BLaER1 (cell line): Measurements from ENCODE around the gene STAB1.

ENCODE experiments used
- H3K27ac ChIP-seq: shearing (Covaris generic); formaldehyde crosslinking; 2 replicates; pipeline ENCODE4 v1.8.1; 2022
- H3K27me3 ChIP-seq: shearing (Covaris generic); formaldehyde crosslinking; 2 replicates; pipeline ENCODE4 v1.8.1; 2022
- H3K36me3 ChIP-seq: shearing (Covaris generic); formaldehyde crosslinking; 2 replicates; pipeline ENCODE4 v1.8.1; 2022
- H3K4me1 ChIP-seq: shearing (Covaris generic); formaldehyde crosslinking; 2 replicates; pipeline ENCODE4 v1.8.1; 2022
- H3K4me2 ChIP-seq: shearing (Covaris generic); formaldehyde crosslinking; 2 replicates; pipeline ENCODE4 v1.8.1; 2022
- H3K4me3 ChIP-seq: shearing (Covaris generic); formaldehyde crosslinking; 2 replicates; pipeline ENCODE4 v1.8.1; 2022
- H3K9ac ChIP-seq: shearing (Covaris generic); formaldehyde crosslinking; 2 replicates; pipeline ENCODE4 v1.8.1; 2022
- H3K9me3 ChIP-seq: shearing (Covaris generic); formaldehyde crosslinking; 2 replicates; pipeline ENCODE4 v1.8.1; 2022
- H4K20me1 ChIP-seq: shearing (Covaris generic); formaldehyde crosslinking; 2 replicates; pipeline ENCODE4 v1.8.1; 2022
- Cebpa-rat ChIP-seq: shearing (Covaris generic); IDR thresholded peaks from 2 replicates; pipeline ENCODE4 v1.8.1; 2022

The STAB1 gene

DNA sequence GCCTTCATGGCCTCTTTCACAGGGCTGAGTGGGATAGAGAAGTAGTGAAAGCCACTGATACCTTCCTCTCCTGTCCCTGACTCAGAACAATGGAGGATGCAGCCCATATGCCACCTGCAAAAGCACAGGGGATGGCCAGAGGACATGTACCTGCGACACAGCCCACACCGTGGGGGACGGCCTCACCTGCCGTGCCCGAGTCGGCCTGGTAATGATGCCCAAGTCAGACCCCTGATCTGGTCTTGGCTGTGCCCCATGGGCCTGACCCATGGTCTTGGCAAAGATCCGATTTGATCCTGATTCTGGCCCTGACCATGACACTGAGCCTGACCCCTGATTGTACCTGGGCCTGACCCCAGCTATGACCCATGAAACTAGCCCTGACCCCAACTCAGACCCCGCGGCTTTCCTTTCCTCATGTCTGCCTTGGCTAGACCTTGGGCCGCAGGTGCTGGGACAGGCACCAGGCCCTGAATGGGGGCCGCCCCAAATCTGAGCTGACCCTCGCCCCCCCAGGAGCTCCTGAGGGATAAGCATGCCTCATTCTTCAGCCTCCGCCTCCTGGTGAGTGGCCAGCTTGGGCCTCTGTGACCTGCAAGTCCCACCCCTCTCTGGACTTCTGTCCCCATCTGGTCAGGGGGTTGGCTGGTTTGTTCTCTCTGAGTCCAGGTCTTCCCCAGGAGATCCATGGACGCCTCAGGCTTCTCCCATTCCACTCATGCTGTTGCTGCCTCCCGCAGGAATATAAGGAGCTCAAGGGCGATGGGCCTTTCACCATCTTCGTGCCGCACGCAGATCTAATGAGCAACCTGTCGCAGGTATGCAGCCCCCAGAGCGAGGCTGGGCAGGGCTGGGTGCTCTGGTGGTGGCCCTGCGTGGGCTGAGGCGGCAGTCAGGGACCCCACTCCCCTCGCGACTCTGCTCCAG, 22.9 kb downstream of the STAB1 start:
- no peaks in the 10 kb centered on the region for H3K9me3 ChIP-seq
- H3K4me3 ChIP-seq: no peak overlapping the region
- H3K27ac ChIP-seq: no peak overlapping the region
- no peaks in the 10 kb centered on the region for H4K20me1 ChIP-seq
- peaks cover 14% of the 10 kb centered on the region for H3K36me3 ChIP-seq
- no peak overlapping the region for H3K9ac ChIP-seq
- no peak overlapping the region for H3K4me2 ChIP-seq
- no peaks in the 10 kb centered on the region for H3K27me3 ChIP-seq
- H3K4me1 ChIP-seq: no peaks in the 10 kb centered on the region
- TF ChIP-seq Cebpa-rat: no peak

DNA sequence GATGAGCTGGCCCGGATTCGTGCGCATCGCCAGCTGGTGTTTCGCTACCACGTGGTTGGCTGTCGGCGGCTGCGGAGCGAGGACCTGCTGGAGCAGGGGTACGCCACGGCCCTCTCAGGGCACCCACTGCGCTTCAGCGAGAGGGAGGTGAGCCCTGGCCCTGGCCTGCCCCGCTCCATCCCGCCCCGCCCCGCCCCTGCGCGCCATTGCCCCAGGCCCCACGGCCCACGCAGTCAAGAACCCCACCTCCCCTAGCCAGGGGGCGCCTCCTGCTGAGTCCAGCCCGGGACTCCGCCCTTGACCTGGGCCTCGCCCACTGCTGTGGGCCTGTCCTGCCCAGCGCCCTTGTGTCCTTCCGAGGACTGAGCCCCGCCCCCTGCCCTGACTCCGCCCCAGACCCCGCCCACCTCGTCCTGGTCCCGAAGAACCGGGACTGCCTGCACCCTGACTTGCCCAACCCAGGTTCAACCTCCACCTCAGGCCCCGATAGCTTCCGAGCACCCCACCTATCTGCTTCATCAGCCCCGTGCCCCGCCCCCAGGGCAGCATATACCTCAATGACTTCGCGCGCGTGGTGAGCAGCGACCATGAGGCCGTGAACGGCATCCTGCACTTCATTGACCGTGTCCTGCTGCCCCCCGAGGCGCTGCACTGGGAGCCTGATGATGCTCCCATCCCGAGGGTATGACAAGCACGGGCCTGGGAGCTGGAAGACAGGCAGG, 23.7 kb downstream of the STAB1 start:
- Histone ChIP-seq H3K27me3 (no peaks in the 10 kb centered on the region), H3K9me3 (no peaks in the 10 kb centered on the region), H3K9ac (no peak overlapping the region), H3K27ac (no peak overlapping the region), H3K4me3 (no peak overlapping the region), H3K4me2 (no peak overlapping the region), H3K36me3 (peaks cover 22% of the 10 kb centered on the region), H3K4me1 (no peaks in the 10 kb centered on the region), H4K20me1 (peaks cover 7% of the 10 kb centered on the region; the same call in 1 of the 2 replicates)
- TF ChIP-seq Cebpa-rat: no peak

DNA sequence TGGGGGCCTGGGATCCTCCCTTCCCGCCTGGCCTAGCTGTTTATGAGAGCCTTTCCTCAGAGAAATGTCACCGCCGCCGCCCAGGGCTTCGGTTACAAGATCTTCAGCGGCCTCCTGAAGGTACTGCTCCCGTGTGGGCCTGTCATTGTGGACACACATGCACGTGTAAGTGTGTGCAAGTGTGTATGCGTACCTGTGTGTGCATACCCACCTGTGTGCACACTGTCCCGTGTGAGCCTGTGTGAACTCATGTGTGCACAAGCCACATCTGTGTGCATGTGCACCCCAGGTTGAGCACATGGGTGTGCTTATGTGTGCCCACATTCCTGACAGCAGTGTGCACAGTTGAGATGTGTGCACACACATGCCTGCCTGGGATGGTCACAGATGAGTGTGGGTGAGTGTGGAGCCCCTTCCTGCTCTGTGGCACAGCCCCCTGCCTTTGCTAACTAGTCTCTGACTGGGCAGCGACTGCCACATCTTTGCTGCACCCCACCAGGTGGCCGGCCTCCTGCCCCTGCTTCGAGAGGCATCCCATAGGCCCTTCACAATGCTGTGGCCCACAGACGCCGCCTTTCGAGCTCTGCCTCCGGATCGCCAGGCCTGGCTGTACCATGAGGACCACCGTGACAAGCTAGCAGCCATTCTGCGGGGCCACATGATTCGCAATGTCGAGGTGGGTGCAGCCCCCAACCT, 24.5 kb downstream of the STAB1 start:
- Histone ChIP-seq H3K36me3 (peaks cover 29% of the 10 kb centered on the region), H3K4me1 (no peaks in the 10 kb centered on the region), H3K27me3 (no peaks in the 10 kb centered on the region), H3K27ac (no peak overlapping the region), H3K4me3 (no peak overlapping the region), H3K9me3 (no peaks in the 10 kb centered on the region), H3K9ac (no peak overlapping the region), H4K20me1 (peaks cover 12% of the 10 kb centered on the region; the same call in 1 of the 2 replicates), H3K4me2 (no peak overlapping the region)
- no peak for TF ChIP-seq Cebpa-rat

DNA sequence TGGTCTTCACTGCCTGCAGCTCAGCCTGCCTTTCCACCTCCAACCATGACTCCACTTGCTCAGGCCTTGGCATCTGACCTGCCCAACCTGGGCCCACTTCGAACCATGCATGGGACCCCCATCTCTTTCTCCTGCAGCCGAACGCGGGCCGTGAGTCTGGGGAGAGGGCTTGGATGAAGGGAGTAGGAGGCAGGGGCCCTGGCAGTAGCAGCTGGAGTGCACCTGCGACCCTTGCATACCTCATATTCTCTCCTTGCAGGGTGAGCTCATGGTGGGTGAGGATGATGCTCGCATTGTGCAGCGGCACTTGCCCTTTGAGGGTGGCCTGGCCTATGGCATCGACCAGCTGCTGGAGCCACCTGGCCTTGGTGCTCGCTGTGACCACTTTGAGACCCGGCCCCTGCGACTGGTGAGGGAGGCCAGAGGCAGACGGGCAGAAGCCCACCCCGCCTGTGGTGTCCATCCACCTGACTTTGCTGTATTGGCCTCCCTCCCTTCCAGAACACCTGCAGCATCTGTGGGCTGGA, 25.1 kb downstream of the STAB1 start:
- H3K27me3 ChIP-seq: no peaks in the 10 kb centered on the region
- H3K4me3 ChIP-seq: no peak overlapping the region
- H3K9me3 ChIP-seq: no peaks in the 10 kb centered on the region
- peaks cover 34% of the 10 kb centered on the region for H3K36me3 ChIP-seq
- peaks cover 14% of the 10 kb centered on the region; the same call in 1 of the 2 replicates for H4K20me1 ChIP-seq
- no peak overlapping the region for H3K27ac ChIP-seq
- H3K4me2 ChIP-seq: no peak overlapping the region
- no peak overlapping the region for H3K9ac ChIP-seq
- TF ChIP-seq Cebpa-rat: no peak
- H3K4me1 ChIP-seq: no peaks in the 10 kb centered on the region

DNA sequence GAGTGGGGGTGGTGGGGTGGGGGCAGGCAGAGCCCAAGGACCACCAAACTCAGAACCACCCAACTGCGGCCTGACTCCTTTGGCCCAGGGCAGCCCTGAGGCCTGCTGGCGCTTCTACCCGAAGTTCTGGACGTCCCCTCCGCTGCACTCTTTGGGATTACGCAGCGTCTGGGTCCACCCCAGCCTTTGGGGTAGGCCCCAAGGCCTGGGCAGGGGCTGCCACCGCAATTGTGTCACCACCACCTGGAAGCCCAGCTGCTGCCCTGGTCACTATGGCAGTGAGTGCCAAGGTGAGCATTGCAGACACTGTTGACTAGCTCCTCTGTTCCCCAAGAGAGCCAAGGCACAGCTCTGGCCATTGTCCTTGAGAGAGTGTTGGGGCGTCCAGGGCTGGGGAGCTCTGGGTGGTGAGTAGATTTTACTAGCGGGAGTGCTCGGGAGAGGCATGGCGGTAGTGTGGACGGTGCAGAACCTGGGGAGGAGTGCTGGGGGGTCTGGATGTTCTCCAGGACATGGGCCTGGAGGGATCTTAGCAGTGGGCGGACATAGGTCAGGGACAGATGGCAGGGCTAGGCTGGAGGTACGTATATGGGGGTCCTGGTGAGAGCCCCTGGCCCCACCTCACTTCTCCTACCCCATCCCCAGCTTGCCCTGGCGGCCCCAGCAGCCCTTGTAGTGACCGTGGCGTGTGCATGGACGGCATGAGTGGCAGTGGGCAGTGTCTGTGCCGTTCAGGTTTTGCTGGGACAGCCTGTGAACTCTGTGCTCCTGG, 25.8 kb downstream of the STAB1 start:
- Histone ChIP-seq H3K4me3 (no peak overlapping the region), H3K9ac (no peak overlapping the region), H3K4me1 (no peaks in the 10 kb centered on the region), H3K27ac (no peak overlapping the region), H3K36me3 (peaks cover 41% of the 10 kb centered on the region), H3K4me2 (no peak overlapping the region), H3K9me3 (no peaks in the 10 kb centered on the region), H4K20me1 (peaks cover 14% of the 10 kb centered on the region; the same call in 1 of the 2 replicates), H3K27me3 (no peaks in the 10 kb centered on the region)
- no peak for TF ChIP-seq Cebpa-rat

DNA sequence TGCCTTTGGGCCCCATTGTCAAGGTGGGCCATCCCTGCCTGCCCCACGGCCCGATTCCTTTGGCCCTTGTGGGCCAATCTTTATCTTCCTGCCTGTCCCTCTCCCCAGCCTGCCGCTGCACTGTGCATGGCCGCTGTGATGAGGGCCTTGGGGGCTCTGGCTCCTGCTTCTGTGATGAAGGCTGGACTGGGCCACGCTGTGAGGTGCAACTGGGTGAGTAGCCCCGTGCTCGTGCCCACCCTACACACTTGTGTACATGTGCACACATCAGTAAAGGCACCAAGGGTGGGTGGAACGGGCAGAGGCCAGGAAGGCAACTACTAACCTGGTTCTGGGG, 26.3 kb downstream of the STAB1 start:
- peaks cover 14% of the 10 kb centered on the region; the same call in 1 of the 2 replicates for H4K20me1 ChIP-seq
- no peak overlapping the region for H3K9ac ChIP-seq
- no peaks in the 10 kb centered on the region for H3K4me1 ChIP-seq

DNA sequence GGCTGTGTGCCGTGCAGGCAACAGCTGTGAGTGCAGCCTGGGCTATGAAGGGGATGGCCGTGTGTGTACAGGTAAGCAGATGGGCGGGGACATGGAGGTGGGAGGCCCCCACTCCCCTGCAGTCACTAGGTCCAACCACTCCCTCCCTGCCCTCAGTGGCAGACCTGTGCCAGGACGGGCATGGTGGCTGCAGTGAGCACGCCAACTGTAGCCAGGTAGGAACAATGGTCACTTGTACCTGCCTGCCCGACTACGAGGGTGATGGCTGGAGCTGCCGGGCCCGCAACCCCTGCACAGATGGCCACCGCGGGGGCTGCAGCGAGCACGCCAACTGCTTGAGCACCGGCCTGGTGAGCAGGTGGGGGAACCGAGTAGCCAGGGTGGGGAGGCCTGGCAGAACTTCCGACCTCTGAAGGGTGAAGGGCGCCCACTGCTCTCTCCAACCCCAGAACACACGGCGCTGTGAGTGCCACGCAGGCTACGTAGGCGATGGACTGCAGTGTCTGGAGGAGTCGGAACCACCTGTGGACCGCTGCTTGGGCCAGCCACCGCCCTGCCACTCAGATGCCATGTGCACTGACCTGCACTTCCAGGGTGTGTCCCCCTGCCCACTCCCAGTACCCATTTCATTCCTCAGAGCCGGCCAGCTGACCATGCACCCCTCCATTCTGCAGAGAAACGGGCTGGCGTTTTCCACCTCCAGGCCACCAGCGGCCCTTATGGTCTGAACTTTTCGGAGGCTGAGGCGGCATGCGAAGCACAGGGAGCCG, 26.9 kb downstream of the STAB1 start:
- no peak overlapping the region for H3K4me2 ChIP-seq
- no peak overlapping the region for H3K4me3 ChIP-seq
- peaks cover 3% of the 10 kb centered on the region; the same call in 1 of the 2 replicates for H3K4me1 ChIP-seq
- peaks cover 16% of the 10 kb centered on the region; the same call in 1 of the 2 replicates for H4K20me1 ChIP-seq
- no peak for TF ChIP-seq Cebpa-rat
- H3K27me3 ChIP-seq: no peaks in the 10 kb centered on the region
- H3K27ac ChIP-seq: no peak overlapping the region
- no peak overlapping the region for H3K9ac ChIP-seq
- H3K9me3 ChIP-seq: no peaks in the 10 kb centered on the region
- peaks cover 53% of the 10 kb centered on the region for H3K36me3 ChIP-seq

More for the DNA sequence above, 26.3 kb downstream of the STAB1 start:
- Histone ChIP-seq H3K27me3 (no peaks in the 10 kb centered on the region), H3K9me3 (no peaks in the 10 kb centered on the region), H3K4me3 (no peak overlapping the region), H3K27ac (no peak overlapping the region), H3K4me2 (no peak overlapping the region), H3K36me3 (peaks cover 47% of the 10 kb centered on the region)
- no peak for TF ChIP-seq Cebpa-rat

DNA sequence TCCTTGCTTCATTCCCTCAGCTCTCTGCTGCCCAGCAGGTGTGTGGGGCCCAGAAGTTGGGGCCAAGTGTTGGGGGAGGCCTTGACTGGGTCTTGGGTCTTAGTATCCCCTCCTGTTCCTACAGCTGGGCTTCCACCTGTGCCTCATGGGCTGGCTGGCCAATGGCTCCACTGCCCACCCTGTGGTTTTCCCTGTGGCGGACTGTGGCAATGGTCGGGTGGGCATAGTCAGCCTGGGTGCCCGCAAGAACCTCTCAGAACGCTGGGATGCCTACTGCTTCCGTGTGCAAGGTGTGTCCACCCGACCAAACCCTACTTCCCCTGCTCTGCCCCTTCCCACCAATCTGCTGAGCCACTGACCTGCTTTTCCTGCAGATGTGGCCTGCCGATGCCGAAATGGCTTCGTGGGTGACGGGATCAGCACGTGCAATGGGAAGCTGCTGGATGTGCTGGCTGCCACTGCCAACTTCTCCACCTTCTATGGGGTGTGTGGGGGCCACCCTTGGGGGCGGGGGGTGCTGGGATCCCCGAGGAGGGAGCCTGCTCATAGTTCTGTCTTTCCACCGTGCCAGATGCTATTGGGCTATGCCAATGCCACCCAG, 27.6 kb downstream of the STAB1 start:
- no peak for TF ChIP-seq Cebpa-rat
- Histone ChIP-seq H3K9ac (no peak overlapping the region), H3K9me3 (no peaks in the 10 kb centered on the region), H3K27ac (no peak overlapping the region), H4K20me1 (peaks cover 22% of the 10 kb centered on the region; the same call in 1 of the 2 replicates), H3K4me2 (no peak overlapping the region), H3K27me3 (no peaks in the 10 kb centered on the region), H3K4me3 (no peak overlapping the region), H3K36me3 (peaks cover 60% of the 10 kb centered on the region), H3K4me1 (peaks cover 6% of the 10 kb centered on the region; the same call in 1 of the 2 replicates)
